ENCODE measurements around the gene ZNF710.

ZNF710 gene

DNA sequence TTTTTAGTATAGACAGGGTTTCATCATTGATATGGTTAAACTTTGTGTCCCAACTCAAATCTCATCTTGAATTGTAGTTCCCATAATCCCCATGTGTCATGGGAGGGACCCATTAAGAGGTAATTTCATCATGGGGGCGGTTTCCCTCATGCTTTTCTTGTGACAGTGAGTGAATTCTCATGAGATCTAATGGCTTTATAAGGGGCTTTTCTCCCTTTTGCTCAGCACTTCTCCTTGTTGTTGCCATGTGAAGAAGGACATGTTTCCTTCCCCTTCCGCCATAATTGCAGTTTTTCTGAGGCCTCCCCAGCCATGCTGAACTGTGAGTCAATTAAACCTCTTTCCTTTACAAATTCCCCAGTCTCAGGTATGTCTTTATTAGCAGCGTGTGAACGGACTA, 20.2 kb upstream of the ZNF710 start:
- Mint-ChIP-seq H3K4me3 (no peak overlapping the region), H3K4me1 (peaks cover 2% of the 10 kb centered on the region), H3K27ac (no peak overlapping the region), H3K9me3 (peaks cover 8% of the 10 kb centered on the region), H3K36me3 (ENCODE audit: low read depth) (peaks cover 2% of the 10 kb centered on the region), H3K27me3 (peaks cover 7% of the 10 kb centered on the region)
- DNase-seq (no peak), ATAC-seq (no peak)

DNA sequence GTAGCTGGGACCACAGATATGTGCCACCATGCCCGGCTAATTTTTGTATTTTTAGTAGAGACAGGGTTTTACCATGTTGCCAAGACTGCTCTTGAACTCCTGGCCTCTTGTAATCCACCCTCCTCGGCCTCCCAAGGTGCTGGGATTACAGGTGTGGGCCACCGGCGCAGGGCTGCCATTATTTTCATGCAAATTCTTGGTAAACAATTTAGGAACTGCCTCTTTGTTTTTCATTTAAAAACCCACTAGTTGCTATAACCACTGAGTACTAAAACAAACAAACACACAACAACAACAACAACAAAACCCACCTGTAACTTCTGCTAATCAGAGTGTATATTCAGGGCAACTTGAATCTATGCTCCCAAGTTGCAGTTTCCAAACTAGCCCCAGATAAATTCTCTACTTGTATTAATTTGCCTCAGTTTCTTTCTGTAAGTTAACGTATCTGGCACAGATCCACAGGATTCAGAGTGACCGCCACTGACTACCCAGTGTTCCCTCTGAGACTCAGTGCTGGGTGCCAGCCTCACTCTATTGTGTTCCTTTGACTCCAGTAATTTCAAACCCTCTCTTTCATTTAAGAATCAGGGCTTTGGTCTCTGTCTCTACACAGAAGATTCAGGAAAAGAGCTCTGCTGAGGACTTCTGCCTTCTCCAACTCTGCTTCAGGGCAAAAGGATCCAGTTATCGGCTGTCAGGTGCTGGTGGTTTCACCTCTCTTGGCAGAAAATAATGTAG, 18.6 kb upstream of the ZNF710 start:
- no peak for DNase-seq
- no peak overlapping the region for H3K4me3 Mint-ChIP-seq
- H3K36me3 Mint-ChIP-seq (ENCODE audit: low read depth): peaks cover 2% of the 10 kb centered on the region
- ATAC-seq: no peak
- H3K9me3 Mint-ChIP-seq: peaks cover 8% of the 10 kb centered on the region
- H3K4me1 Mint-ChIP-seq: no peaks in the 10 kb centered on the region
- H3K27ac Mint-ChIP-seq: no peak overlapping the region
- peaks cover 7% of the 10 kb centered on the region for H3K27me3 Mint-ChIP-seq

DNA sequence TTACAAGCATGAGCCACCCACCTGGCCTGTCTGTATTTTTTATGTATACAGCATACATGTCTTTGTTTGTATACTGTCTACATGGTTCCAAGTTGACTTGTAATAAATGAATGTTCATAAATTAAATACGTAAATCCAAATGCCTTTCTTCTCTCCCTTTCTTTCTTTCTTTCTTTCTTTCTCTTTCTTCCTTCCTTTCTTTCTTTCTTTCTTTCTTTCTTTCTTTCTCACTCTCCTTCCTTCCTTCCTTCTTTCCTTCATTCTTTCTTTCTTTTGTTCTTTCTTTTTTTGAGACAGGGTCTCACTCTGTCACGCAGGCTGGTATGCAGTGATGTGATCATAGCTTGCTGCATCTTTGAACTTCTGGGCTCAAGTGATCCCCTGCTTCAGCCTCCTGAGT, 17.1 kb upstream of the ZNF710 start:
- H3K36me3 Mint-ChIP-seq (ENCODE audit: low read depth): peaks cover 2% of the 10 kb centered on the region
- H3K4me3 Mint-ChIP-seq: no peak overlapping the region
- H3K4me1 Mint-ChIP-seq: no peaks in the 10 kb centered on the region
- H3K27me3 Mint-ChIP-seq: peaks cover 7% of the 10 kb centered on the region
- no peak overlapping the region for H3K27ac Mint-ChIP-seq
- H3K9me3 Mint-ChIP-seq: peaks cover 8% of the 10 kb centered on the region
- DNase-seq (no peak), ATAC-seq (no peak)

DNA sequence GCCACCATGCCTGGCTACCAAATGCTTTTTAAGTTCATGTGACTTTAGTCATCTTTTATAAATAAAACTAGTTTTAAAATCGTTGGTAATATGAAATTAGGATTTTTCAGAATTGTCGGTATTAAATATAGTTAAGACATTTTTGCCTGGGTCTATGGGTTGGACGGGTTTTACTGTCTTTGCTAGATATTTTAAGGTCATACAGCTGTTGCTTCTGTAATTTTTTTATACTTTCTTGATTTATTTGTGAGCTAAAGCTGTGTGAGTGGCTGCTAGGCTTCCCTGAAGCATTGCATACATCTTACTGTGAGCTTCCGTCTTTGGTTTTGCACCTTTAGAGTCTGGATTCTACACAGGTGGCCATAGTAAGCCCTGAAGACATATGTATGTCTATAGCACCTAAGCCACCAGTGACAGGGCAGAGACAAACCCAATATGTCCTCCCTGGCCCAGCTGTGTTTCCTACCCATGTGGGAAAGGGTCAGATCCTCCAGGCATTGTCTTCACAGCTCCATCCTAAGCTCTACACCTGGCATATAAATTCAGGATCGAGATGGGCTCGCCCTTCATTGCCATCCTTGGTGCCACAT, 16.6 kb upstream of the ZNF710 start:
- Mint-ChIP-seq H3K4me1 (no peaks in the 10 kb centered on the region), H3K9me3 (peaks cover 8% of the 10 kb centered on the region), H3K27me3 (peaks cover 7% of the 10 kb centered on the region), H3K27ac (no peak overlapping the region), H3K4me3 (no peak overlapping the region), H3K36me3 (ENCODE audit: low read depth) (peaks cover 2% of the 10 kb centered on the region)
- DNase-seq (no peak), ATAC-seq (no peak)

DNA sequence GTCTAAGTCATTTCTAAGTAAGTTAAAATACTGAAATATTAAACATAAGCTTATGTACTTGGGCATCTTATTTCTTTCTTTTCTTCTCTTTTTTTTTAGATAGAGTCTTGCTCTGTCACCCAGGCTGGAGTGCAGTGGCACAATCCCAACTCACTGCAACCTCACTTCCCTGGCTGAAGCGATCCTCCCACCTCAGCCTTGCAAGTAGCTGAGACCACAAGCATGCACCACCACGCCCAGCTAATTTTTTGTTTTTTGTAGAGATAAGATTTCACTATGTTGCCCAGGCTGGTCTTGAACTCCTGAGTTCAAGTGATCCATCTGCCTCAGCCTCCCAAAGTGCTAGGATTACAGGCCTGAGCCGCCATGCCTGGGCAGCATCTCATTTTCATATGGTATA, 16.0 kb upstream of the ZNF710 start:
- no peak for ATAC-seq
- H3K27ac Mint-ChIP-seq: no peak overlapping the region
- H3K4me3 Mint-ChIP-seq: no peak overlapping the region
- peaks cover 2% of the 10 kb centered on the region for H3K36me3 Mint-ChIP-seq (ENCODE audit: low read depth)
- no peak for DNase-seq
- peaks cover 7% of the 10 kb centered on the region for H3K27me3 Mint-ChIP-seq
- no peaks in the 10 kb centered on the region for H3K4me1 Mint-ChIP-seq
- H3K9me3 Mint-ChIP-seq: peaks cover 8% of the 10 kb centered on the region

DNA sequence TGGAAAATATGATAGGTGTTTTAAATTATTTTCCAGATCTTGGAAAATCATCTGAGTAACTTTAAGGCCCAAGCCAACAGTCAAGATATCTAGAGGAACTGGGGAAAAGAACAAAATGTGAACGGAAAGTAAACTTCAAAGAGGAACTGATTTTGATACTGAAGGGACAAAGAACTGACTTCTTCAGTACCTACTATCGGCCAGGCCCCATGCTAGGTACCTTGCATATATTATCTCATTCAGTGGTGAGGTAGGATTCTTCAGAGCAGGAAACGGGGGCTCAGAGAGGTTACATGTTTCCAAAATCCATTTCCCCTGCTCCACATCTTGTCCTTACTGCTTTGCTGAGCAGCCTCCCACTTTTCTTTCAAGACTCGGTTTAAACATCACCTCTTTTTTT, 9.8 kb upstream of the ZNF710 start:
- DNase-seq (no peak), ATAC-seq (no peak)
- no peak overlapping the region for H3K27ac Mint-ChIP-seq
- no peaks in the 10 kb centered on the region for H3K9me3 Mint-ChIP-seq
- no peaks in the 10 kb centered on the region for H3K4me1 Mint-ChIP-seq
- no peaks in the 10 kb centered on the region for H3K27me3 Mint-ChIP-seq
- H3K4me3 Mint-ChIP-seq: no peak overlapping the region
- H3K36me3 Mint-ChIP-seq (ENCODE audit: low read depth): no peaks in the 10 kb centered on the region

DNA sequence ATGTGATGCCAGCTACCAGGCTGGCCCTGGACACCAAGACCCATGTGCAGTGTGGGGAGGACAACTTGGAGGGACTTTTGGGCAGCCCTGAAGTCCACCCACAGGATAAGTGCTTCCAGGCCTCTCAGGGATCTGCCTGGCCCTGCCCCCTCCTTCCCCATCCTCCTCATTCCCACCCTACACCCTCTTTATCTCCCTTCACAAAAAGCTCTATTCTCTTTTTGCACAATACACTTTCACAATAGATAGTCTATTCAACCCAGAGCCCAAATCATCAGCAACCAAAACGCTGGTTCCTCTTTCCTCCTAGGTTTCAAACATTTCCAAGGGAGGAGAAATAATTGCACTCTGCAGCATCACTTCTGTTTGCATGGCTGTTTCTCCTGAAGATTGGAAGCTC, 7.8 kb upstream of the ZNF710 start:
- no peaks in the 10 kb centered on the region for H3K9me3 Mint-ChIP-seq
- no peaks in the 10 kb centered on the region for H3K36me3 Mint-ChIP-seq (ENCODE audit: low read depth)
- H3K27ac Mint-ChIP-seq: no peak overlapping the region
- no peaks in the 10 kb centered on the region for H3K27me3 Mint-ChIP-seq
- no peak overlapping the region for H3K4me3 Mint-ChIP-seq
- no peaks in the 10 kb centered on the region for H3K4me1 Mint-ChIP-seq
- ATAC-seq (no peak), DNase-seq (no peak)

DNA sequence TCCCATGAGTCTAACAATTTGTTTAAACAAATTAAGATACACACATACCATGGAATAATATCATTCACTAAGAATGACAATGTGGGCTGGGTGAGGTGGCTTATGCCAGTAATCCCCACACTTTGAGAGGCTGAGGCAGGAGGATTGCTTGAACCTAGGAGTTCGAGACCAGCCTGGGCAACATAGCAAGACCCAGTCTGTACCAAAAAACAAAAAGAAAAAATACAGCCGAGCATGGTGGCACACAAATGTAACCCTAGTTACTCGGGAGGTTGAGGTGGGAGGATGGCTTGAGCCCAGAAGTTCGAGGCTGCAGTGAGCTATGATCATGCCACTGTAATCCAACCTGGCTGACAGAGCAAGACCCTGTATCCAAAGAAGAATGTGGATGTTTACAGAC, 4.0 kb upstream of the ZNF710 start:
- H3K27me3 Mint-ChIP-seq: no peaks in the 10 kb centered on the region
- no peak overlapping the region for H3K27ac Mint-ChIP-seq
- no peak for ATAC-seq
- peaks cover 4% of the 10 kb centered on the region for H3K36me3 Mint-ChIP-seq (ENCODE audit: low read depth)
- H3K4me3 Mint-ChIP-seq: no peak overlapping the region
- peaks cover 14% of the 10 kb centered on the region for H3K4me1 Mint-ChIP-seq
- DNase-seq: no peak
- no peaks in the 10 kb centered on the region for H3K9me3 Mint-ChIP-seq

DNA sequence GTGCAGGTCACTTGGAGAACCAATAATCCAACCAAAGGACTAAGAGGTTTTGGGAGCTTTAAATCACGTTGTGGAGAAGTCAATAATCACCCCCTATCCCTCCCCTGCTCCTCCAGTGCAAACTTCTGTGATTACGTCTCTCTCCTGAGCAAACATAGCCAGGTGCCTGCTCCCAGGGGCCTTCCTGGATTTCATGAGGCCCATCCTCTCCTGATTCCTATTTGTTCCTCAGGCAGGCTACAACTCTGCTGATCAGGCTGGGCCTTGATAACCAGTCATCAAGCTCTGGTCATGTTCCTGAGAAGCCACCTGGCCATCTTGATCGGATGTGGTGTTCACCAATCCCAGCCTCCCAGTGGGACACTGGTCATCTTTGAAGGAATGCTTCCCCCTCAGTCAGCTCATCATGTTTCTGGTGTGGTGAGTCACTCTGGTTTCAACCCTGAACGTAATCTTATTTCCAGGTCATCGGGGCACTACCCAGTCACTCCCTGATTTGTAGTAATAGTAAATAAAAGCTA, 2.9 kb upstream of the ZNF710 start:
- Mint-ChIP-seq H3K27ac (no peak overlapping the region), H3K4me3 (no peak overlapping the region), H3K36me3 (ENCODE audit: low read depth) (peaks cover 4% of the 10 kb centered on the region), H3K9me3 (no peaks in the 10 kb centered on the region), H3K4me1 (peaks cover 19% of the 10 kb centered on the region), H3K27me3 (no peaks in the 10 kb centered on the region)
- ATAC-seq (no peak), DNase-seq (no peak)

DNA sequence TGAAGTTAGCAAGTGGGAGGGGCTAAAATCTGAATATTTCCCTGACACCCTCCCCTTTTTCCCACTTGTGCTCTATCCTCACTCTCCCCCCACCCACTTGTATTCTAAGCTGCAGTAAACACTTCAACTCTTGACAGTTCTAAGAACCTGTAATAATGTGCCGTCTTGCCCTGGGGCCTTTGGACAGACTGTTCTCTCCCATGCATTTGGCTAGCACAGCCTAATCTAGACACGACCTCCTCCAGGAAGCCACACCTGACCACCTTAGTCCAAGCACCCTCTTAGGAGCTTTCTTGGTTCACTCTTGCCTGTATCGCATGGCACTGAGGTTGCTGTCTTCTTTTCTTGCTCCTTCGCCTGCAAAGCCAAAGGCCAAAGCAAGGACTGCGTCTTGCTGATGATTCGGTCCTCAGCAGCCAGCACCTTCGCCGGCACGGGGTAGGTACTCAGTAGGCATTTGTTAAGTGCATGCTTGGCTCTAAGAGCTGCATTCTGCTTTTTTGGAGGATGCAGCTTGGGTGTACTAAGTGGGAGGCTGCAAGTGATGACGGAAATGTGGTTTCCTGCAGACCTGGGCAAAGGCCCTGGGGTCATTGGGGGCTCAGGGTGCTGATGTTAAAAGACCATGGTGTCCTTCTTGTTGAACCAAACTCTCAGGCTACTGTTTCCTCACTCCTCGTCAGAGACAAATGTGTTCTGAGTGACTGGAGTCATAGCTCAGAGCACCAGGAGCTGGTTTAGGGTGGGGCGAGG, 2.0 kb upstream of the ZNF710 start:
- Mint-ChIP-seq H3K4me3 (no peak overlapping the region), H3K36me3 (ENCODE audit: low read depth) (peaks cover 4% of the 10 kb centered on the region), H3K9me3 (no peaks in the 10 kb centered on the region), H3K27ac (no peak overlapping the region), H3K4me1 (peaks cover 28% of the 10 kb centered on the region), H3K27me3 (no peaks in the 10 kb centered on the region)
- DNase-seq: no peak
- ATAC-seq: no peak

DNA sequence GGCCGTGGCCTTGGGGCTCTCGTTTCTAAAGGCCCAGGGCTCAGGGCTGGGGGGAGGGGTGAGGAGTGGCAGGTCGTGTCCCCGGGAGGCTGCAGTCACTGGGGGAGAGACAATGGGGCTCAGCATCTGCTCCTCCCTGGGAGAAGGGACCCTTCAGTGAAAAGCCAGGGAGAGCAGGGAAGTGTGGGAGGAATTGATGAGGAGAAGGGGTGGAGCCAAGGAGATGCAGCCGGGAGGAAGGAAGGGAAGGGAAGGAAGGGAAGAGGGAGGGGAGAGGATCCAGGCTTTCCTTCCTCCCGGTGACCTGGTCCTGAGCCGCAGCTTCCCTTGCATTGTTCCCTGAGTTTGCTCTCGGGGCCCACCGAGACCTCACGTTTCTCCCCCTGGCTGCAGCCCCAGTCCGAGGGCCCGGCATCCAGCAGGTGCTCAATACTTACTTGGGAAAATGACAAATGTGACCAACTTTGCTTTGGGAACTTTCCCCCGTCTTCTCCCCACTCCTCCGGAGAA, 1.4 kb upstream of the ZNF710 start:
- no peak overlapping the region for H3K27ac Mint-ChIP-seq
- no peaks in the 10 kb centered on the region for H3K9me3 Mint-ChIP-seq
- peaks cover 4% of the 10 kb centered on the region for H3K36me3 Mint-ChIP-seq (ENCODE audit: low read depth)
- ATAC-seq (no peak), DNase-seq (no peak)
- H3K4me1 Mint-ChIP-seq: peaks cover 35% of the 10 kb centered on the region
- no peak overlapping the region for H3K4me3 Mint-ChIP-seq
- H3K27me3 Mint-ChIP-seq: no peaks in the 10 kb centered on the region

DNA sequence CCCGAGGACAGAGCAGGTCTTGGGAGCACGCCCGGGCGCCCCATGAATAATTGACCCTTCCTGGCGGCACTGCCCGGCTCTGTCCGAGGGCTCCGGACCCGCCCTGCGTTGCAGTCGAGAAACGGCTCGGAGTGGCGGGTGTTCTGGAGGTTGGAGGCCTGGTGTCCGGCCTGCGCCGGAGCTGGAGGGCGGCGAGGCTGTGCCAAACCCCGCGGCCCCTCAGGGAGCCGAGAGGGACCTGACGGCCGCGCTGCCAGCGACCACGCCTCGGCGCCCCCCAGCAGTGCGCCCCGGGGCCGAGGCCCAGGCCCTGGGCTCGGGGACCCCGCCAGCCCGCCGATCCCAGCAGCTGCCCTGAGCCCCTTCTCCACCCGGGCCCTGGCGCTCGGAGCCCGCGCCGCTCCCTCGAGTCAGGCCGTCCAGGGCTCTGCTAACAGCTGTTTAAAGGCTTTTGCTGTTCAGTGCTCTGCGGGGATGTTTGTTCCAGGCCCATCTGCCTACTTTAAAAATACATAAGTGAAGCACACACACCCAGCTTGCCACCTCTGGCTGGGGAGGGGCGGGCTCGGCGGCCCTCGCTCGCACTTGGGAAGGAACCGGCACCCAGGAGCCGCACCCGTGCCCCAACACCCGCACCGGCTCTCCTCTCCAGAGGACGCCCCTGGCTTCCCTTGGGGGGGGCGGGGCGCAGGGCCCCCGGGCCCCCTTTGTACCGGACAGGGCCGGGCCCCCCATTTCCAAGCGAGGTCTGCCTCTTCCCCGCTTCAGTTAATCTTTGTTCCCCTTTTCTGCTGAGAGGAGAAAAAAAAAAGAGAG, 730 bp upstream of the ZNF710 start:
- DNase-seq: no peak
- no peaks in the 10 kb centered on the region for H3K9me3 Mint-ChIP-seq
- peak overlapping the region; percentile 97 for H3K27ac Mint-ChIP-seq
- no peak for ATAC-seq
- H3K4me3 Mint-ChIP-seq: peak overlapping the region; percentile 95
- peaks cover 39% of the 10 kb centered on the region for H3K4me1 Mint-ChIP-seq
- peaks cover 9% of the 10 kb centered on the region for H3K36me3 Mint-ChIP-seq (ENCODE audit: low read depth)
- no peaks in the 10 kb centered on the region for H3K27me3 Mint-ChIP-seq

DNA sequence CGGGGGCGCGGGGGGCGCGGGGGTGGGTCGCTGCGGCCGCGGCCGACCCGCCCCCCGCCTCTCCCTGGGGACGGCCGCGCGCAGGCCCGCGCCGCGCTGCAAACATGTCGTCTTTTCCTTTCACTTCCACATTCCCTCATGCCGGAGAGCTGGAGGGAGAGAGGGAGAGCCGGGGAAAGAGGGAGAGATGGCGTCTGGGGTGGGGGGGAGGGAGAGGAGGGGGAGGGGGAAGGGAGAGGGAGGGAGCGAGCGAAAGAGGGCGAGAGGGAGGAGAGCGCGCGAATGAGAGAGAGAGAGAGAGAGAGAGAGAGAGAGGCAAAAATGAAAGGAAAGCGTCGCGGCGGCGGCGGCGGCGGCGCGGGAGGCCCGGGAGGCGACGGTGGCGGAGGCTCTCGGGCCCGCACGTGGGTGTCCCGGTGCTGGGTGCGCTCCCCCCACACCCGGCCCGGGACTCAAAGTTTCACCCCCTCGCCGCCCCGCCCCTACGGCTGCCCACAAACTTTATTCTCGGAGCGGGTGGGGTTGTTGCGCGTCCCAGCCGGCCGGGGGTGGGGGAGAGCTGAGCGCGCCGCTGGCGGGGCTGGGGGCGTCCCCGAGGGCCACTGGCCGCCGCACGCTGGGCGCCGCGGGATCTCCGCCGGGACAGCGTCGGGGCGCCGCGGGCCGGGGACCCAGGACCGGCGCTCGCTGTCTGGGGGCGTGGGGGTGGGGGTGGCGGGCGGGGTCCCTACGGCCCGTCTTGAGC, 731 bp downstream of the ZNF710 start:
- no peak for ATAC-seq
- Mint-ChIP-seq H3K9me3 (no peaks in the 10 kb centered on the region), H3K4me1 (peaks cover 52% of the 10 kb centered on the region), H3K27ac (peak overlapping the region; percentile 88), H3K27me3 (no peaks in the 10 kb centered on the region), H3K4me3 (peak overlapping the region; percentile 84), H3K36me3 (ENCODE audit: low read depth) (peaks cover 9% of the 10 kb centered on the region)
- DNase-seq: peak; percentile 71

Measured in activated naive CD8-positive, alpha-beta T cell treated with anti-CD3 and anti-CD28 coated beads, Interleukin-2, amount 50 U/mL, for 24 hours (primary cell).